BE2C (cell line): ENCODE results near the gene MRPS23.

ENCODE experiments used
- DNase-seq: peaks from one replicate; pipeline ENCODE4 v3.0.0-alpha.2; 2020
- H3K27me3 ChIP-seq: fragments of 250-450 bp; sonication (Bioruptor Pico); 2 replicates; pipeline ENCODE4 v1.5.1; 2020; ENCODE audit warnings: mild to moderate bottlenecking
- H3K36me3 ChIP-seq: fragments of 250-450 bp; sonication (Bioruptor Pico); 2 replicates; pipeline ENCODE4 v1.5.1; 2020; ENCODE audit warnings: mild to moderate bottlenecking
- H3K4me1 ChIP-seq: fragments of 250-450 bp; sonication (Bioruptor Pico); 2 replicates; pipeline ENCODE4 v1.5.1; 2020
- H3K4me3 ChIP-seq: 2 replicates; pipeline ENCODE4 v1.5.1; 2011; ENCODE audit warnings: low read depth, low read length
- H3K9me3 ChIP-seq: fragments of 250-450 bp; sonication (Bioruptor Pico); 2 replicates; pipeline ENCODE4 v1.5.1; 2020
- TF ChIP-seq, protein P1 (sequence below): IDR thresholded peaks from 2 replicates; pipeline ENCODE4 v1.5.1; 2012; ENCODE audit warnings: mild to moderate bottlenecking, low read depth, low read length

The MRPS23 gene

GRCh38 chr17:57892820-57893595 is 43.2 kb upstream of the MRPS23 start:
- DNase-seq, result no peak
- TF ChIP-seq, protein P1, sequence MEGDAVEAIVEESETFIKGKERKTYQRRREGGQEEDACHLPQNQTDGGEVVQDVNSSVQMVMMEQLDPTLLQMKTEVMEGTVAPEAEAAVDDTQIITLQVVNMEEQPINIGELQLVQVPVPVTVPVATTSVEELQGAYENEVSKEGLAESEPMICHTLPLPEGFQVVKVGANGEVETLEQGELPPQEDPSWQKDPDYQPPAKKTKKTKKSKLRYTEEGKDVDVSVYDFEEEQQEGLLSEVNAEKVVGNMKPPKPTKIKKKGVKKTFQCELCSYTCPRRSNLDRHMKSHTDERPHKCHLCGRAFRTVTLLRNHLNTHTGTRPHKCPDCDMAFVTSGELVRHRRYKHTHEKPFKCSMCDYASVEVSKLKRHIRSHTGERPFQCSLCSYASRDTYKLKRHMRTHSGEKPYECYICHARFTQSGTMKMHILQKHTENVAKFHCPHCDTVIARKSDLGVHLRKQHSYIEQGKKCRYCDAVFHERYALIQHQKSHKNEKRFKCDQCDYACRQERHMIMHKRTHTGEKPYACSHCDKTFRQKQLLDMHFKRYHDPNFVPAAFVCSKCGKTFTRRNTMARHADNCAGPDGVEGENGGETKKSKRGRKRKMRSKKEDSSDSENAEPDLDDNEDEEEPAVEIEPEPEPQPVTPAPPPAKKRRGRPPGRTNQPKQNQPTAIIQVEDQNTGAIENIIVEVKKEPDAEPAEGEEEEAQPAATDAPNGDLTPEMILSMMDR, result no peak
- no peaks in the 10 kb centered on the region for H3K27me3 ChIP-seq
- H3K36me3 ChIP-seq, result no peaks in the 10 kb centered on the region
- no peaks in the 10 kb centered on the region for H3K9me3 ChIP-seq
- no peak overlapping the region for H3K4me3 ChIP-seq
- H3K4me1 ChIP-seq, result peaks cover 9% of the 10 kb centered on the region

DNA sequence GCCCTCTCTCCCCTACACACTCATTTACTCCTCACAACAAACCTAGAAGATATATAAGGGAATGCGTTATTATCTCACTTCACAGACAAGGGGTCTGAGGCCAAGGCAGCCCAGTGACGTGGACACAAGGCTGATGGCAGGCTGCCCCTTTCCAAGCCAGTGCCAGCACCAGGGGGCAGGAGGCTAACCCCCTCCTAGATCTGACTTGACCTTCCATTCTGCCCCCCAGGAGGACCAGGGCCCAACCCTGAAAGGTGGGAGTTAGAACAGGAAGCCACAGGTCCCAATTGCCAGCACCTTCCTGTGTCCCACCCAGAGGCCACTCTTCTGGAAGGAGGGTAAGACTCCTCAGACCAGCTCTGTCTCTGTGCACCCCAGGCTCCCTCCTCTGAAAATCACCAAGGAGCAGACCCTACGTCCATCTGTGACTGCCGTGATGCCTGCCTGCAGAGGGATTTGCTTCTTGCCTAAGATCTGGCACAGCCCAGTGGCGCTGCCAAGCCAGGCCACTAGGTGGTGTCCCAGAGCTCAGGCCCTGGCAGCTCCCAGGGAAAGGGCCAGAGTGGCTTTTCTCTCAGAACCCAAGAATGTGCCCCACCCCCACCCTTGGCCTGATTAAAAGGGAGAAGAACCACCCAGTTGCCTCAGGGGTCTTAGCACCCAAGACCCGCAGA is 42.4 kb upstream of the MRPS23 start:
- Histone ChIP-seq H3K4me1 (peaks cover 9% of the 10 kb centered on the region), H3K27me3 (no peaks in the 10 kb centered on the region), H3K4me3 (no peak overlapping the region), H3K9me3 (no peaks in the 10 kb centered on the region), H3K36me3 (no peaks in the 10 kb centered on the region)
- DNase-seq, result peak; percentile 82
- TF ChIP-seq, protein P1, result peak; percentile 98

DNA sequence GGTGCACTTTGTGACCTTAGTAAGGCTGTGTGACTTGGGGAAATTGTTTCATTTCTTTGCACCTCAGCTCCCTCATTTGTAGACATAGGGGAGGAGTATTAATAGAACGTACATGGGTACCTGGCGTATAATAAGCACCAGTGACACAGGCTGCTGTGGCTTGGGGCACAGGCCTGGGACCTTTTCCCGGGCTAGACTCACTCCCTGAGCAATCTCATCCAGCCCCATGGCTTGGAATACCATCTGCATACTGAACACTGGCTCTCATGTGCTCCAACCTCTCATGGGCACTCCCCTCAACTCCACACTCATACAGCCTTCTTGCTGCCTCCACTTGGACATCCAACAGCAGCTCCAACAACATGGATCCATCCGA is 41.0 kb upstream of the MRPS23 start:
- H3K9me3 ChIP-seq, result no peaks in the 10 kb centered on the region
- no peak for DNase-seq
- TF ChIP-seq, protein P1, result no peak

DNA sequence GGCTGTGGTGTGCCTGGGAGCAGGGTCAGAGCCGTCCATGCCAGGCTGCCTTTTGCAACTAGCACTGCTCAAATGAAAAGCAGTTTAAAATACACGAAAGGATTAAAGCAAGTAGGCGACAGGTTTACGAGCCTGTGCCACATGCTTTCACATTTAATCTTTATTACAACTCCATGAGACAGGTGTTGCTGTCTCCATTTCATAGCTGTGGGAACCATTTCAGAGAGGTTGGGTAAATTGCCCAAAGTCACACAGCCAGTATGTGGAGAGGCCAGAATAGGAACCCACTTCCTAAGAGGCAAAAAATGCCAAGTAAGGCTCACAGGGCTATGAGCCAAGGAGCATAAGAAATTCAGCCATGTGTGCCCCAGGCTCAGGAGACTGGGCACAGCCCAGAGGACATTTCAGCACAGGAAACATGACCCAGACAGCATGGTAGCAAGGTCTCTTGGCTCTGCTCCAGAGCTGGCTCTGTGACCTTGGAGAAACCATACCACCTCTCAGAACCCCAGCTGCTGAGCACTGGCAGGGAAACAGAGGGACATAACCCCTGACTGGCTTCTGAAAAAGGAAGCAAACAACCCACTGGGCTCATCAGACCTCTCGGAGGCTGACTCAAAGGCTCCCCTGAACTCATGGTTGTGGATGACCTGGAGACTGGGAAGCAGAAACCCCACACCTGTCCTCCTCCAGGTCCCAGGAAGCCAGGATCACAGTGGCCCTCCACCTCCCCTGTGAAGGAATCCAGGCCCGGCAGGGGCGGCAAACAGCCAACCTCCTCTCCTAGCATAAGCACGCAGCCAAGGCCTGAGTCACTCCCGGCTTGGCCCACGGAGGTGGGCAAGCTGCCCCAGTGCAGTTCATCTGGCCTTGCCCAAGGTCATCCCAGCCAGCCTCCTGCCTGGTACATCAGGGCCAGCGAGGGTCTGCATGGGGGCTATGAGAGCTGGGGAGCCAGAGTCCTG is 40.3 kb upstream of the MRPS23 start:
- TF ChIP-seq, protein P1, result no peak
- Histone ChIP-seq H3K4me3 (no peak overlapping the region), H3K4me1 (peaks cover 9% of the 10 kb centered on the region), H3K36me3 (no peaks in the 10 kb centered on the region), H3K27me3 (no peaks in the 10 kb centered on the region), H3K9me3 (no peaks in the 10 kb centered on the region)
- peak; percentile 50 for DNase-seq

More for the DNA sequence above, 41.0 kb upstream of the MRPS23 start:
- H3K4me3 ChIP-seq, result no peak overlapping the region
- no peaks in the 10 kb centered on the region for H3K36me3 ChIP-seq
- no peaks in the 10 kb centered on the region for H3K27me3 ChIP-seq
- H3K4me1 ChIP-seq, result peaks cover 9% of the 10 kb centered on the region

GRCh38 chr17:57889252-57889651 is 39.4 kb upstream of the MRPS23 start:
- TF ChIP-seq, protein P1, result no peak
- no peak overlapping the region for H3K4me3 ChIP-seq
- DNase-seq, result no peak
- peaks cover 9% of the 10 kb centered on the region for H3K4me1 ChIP-seq
- H3K36me3 ChIP-seq, result no peaks in the 10 kb centered on the region
- H3K27me3 ChIP-seq, result no peaks in the 10 kb centered on the region
- no peaks in the 10 kb centered on the region for H3K9me3 ChIP-seq
